Peyer's patch (tissue), 4 donors: Measurements from ENCODE around the gene CEMIP.

Source experiments
- POLR2A ChIP-seq, 2 donors: fragments of 450-650 bp; IDR thresholded peaks; one replicate each; pipeline ENCODE4 v1.5.1; 2017; ENCODE audit warnings: antibody characterized with exemption in 2 of 2, mild to moderate bottlenecking in 2 of 2, moderate library complexity in 2 of 2
- TF ChIP-seq, protein P1 (sequence below), 6 experiments: fragments of 450-650 bp in 4 of 6; fragments of 200-600 bp in 2 of 6; sonication (generic) in 1 of 6; IDR thresholded peaks; one replicate each; pipeline ENCODE4 v1.5.1; 2017 to 2019; ENCODE audit warnings: antibody characterized with exemption in 6 of 6, mild to moderate bottlenecking in 3 of 6, moderate library complexity in 1 of 6

DNA sequence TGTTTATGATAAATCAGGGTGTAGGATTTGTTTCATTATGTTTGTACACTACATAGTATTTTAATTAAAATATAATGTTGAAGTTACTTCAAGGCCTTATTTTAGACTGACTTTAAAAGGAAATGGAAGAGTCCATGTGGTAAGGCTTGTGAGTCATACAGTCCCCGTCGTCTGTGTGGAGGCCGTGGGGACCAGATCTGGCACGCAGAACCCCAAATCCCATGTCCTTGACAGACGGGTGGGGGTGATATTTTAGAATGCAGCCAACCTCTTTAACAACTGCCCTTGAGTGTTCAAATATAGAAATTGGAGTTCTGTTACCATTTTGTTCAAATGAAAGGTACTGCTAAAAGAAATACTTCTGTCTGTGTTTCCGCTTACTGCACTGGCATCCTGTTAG lies 48.2 kb upstream of the CEMIP start:
- TF ChIP-seq, protein P1, sequence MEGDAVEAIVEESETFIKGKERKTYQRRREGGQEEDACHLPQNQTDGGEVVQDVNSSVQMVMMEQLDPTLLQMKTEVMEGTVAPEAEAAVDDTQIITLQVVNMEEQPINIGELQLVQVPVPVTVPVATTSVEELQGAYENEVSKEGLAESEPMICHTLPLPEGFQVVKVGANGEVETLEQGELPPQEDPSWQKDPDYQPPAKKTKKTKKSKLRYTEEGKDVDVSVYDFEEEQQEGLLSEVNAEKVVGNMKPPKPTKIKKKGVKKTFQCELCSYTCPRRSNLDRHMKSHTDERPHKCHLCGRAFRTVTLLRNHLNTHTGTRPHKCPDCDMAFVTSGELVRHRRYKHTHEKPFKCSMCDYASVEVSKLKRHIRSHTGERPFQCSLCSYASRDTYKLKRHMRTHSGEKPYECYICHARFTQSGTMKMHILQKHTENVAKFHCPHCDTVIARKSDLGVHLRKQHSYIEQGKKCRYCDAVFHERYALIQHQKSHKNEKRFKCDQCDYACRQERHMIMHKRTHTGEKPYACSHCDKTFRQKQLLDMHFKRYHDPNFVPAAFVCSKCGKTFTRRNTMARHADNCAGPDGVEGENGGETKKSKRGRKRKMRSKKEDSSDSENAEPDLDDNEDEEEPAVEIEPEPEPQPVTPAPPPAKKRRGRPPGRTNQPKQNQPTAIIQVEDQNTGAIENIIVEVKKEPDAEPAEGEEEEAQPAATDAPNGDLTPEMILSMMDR (IDR thresholded peaks at IDR 0.05), result no peak
- no peak for TF ChIP-seq POLR2A (IDR thresholded peaks at IDR 0.05)
